H1 (cell line): ENCODE results near the gene L3MBTL3. TPM values are rescaled to one million over a fixed set of nuclear protein-coding genes. Genes with fewer than 3 reads are reported as not detected.

Experiments
- ASH2L ChIP-seq: fragments of 200-600, 300-600 bp; sonication (generic); IDR thresholded peaks from one replicate; pipeline ENCODE4 v1.7.1; 2017; ENCODE audit warnings: low read length
- CEBPB ChIP-seq: IDR thresholded peaks from 2 replicates; pipeline ENCODE4 v1.6.1; 2012; ENCODE audit warnings: low read depth, low read length
- MAFK ChIP-seq: IDR thresholded peaks from 2 replicates; pipeline ENCODE4 v1.6.1; 2012; ENCODE audit warnings: low read depth, mild to moderate bottlenecking, improper control_type of control experiment, low read length
- POLR2AphosphoS5 ChIP-seq: IDR thresholded peaks from 2 replicates; pipeline ENCODE4 v1.6.1; 2011; ENCODE audit warnings: low read depth, low read length
- SAP30 ChIP-seq: fragments of 300-600 bp; sonication (generic); IDR thresholded peaks from 2 replicates; pipeline ENCODE4 v1.7.1; 2012; ENCODE audit warnings: low read length, moderate library complexity, mild to moderate bottlenecking, inconsistent platforms; ENCODE audit not compliant: insufficient read depth, insufficient replicate concordance
- TEAD4 ChIP-seq: IDR thresholded peaks from 2 replicates; pipeline ENCODE4 v1.6.1; 2012; ENCODE audit warnings: low read depth, low read length, inconsistent platforms, mixed read lengths
- polyA plus RNA-seq, 7 experiments: library from polyadenylated mRNA; depleted of rRNA in 3 of 7; stranded (reverse) in 5 of 7; unstranded in 2 of 7; fragments of >200 nt in 5 of 7; fragments of 200-250 nt in 2 of 7; gene quantifications; 1 replicate in 5 of 7; 2 replicates in 1 of 7; 4 replicates in 1 of 7; pipeline versions ENCODE4 v1.2.1 to v1.2.3, GENCODE V29; 2011 to 2013; ENCODE audit warnings: missing spikeins in 2 of 7, mixed read lengths in 2 of 7
- total RNA-seq: library from RNA; stranded (reverse); fragmentation: NEBNext Ultra II Directional; extraction: Animal tissue kit (Norgen Biotek cat#: 25700); gene quantifications from 2 replicates; pipeline ENCODE4 v1.2.1, GENCODE V29; 2021

Gene L3MBTL3
- total and polyA plus RNA-seq, 2 of the 8 experiments (the other 6 are each of a cell fraction or from before 2014, with no cell fraction given) = 3.9 to 17.2 TPM

- TF ChIP-seq ASH2L (no peak), MAFK (no peak), TEAD4 (no peak), SAP30 (no peak), CEBPB (no peak), POLR2AphosphoS5 (no peak)
Observed at GRCh38 chr6:130032758-130033340, 14.5 kb downstream of the L3MBTL3 start (continued).
